Calu3 (cell line): ENCODE data around the gene CASP10. TPM values are rescaled to one million over a fixed set of nuclear protein-coding genes. Genes with fewer than 3 reads are reported as not detected.
A peak's percentile ranks its signal among the peaks of the same experiment; 100 is the strongest.
"Not testable (repeated sequence)": the region's sequence is repeated elsewhere in the genome, so short reads cannot be mapped to it uniquely, and the experiment has no call there.

Source experiments
- BruUV-seq: library from RNA; stranded (reverse); fragments of 400-500 nt; replicated peaks from 2 replicates; lab custom pipeline; 2021; lab: Mats Ljungman, UMichigan
- CTCF ChIA-PET: fragments of 300-600 bp; sonication (Branson Sonifier 250); formaldehyde crosslinking; loops from one replicate; lab custom pipeline; 2022; ENCODE audit warnings: antibody characterized with exemption; lab: Charles Lee
- DNase-seq: peaks from one replicate; pipeline ENCODE4 v3.0.0; 2022
- H3K27ac Mint-ChIP-seq: one replicate; pipeline ENCODE4 v1.8.0; 2022; ENCODE audit warnings: mixed read lengths; ENCODE audit not compliant: unreplicated experiment
- H3K27me3 Mint-ChIP-seq: one replicate; pipeline ENCODE4 v1.8.0; 2022; ENCODE audit warnings: mixed read lengths; ENCODE audit not compliant: unreplicated experiment
- H3K36me3 Mint-ChIP-seq: one replicate; pipeline ENCODE4 v1.8.0; 2022; ENCODE audit warnings: mild to moderate bottlenecking, moderate library complexity, mixed read lengths; ENCODE audit not compliant: insufficient read depth, unreplicated experiment
- H3K4me1 Mint-ChIP-seq: one replicate; pipeline ENCODE4 v1.8.0; 2022; ENCODE audit warnings: mild to moderate bottlenecking, low read depth, mixed read lengths; ENCODE audit not compliant: unreplicated experiment
- H3K4me3 Mint-ChIP-seq: one replicate; pipeline ENCODE4 v1.8.0; 2022; ENCODE audit warnings: mild to moderate bottlenecking, low read depth, moderate library complexity, mixed read lengths; ENCODE audit not compliant: unreplicated experiment
- H3K9me3 Mint-ChIP-seq: one replicate; pipeline ENCODE4 v1.8.0; 2022; ENCODE audit warnings: low read depth, mixed read lengths; ENCODE audit not compliant: unreplicated experiment
- CTCF ChIP-seq: fragments of 200-600 bp; IDR thresholded peaks from one replicate; pipeline ENCODE4 v1.8.0; 2022; ENCODE audit warnings: antibody characterized with exemption; ENCODE audit not compliant: unreplicated experiment
- intact Hi-C: fragments of 100-400 bp; cut with micrococcal nuclease; formaldehyde crosslinking; loops from one replicate; pipeline ENCODE4 v1.10.0; 2022; ENCODE audit not compliant: unreplicated experiment
- total RNA-seq: library from RNA; stranded (reverse); gene quantifications from 2 replicates; pipeline ENCODE4 v1.2.3, GENCODE V29; 2022

CASP10 gene
- total RNA-seq, 1 experiment from 2014 or later, result 21.4 TPM

- Mint-ChIP-seq H3K36me3 (peaks cover 74% of the 10 kb centered on the region), H3K4me3 (peak overlapping the region; percentile 93), H3K4me1 (peaks cover 27% of the 10 kb centered on the region), H3K27me3 (no peaks in the 10 kb centered on the region), H3K9me3 (peaks cover 6% of the 10 kb centered on the region), H3K27ac (peak overlapping the region; percentile 48)
- peak; percentile 72 for TF ChIP-seq CTCF
- DNase-seq, result peak; percentile 53
- BruUV-seq, result no TSS peak
- intact Hi-C loops, result loop anchor here (1.0 to 10.0 kb wide), 3 partner anchors 23 to 409 kb away; partner anchors contain the start of gene TMEM237
- CTCF ChIA-PET, result interaction anchor here (0.7 kb wide), 2 partner anchors 24 to 128 kb away, joined by 3 to 4 read pairs; partner anchors contain the start of gene CASP8
Observed at GRCh38 chr2:201235860-201236811, 53.2 kb downstream of the CASP10 start.

DNA sequence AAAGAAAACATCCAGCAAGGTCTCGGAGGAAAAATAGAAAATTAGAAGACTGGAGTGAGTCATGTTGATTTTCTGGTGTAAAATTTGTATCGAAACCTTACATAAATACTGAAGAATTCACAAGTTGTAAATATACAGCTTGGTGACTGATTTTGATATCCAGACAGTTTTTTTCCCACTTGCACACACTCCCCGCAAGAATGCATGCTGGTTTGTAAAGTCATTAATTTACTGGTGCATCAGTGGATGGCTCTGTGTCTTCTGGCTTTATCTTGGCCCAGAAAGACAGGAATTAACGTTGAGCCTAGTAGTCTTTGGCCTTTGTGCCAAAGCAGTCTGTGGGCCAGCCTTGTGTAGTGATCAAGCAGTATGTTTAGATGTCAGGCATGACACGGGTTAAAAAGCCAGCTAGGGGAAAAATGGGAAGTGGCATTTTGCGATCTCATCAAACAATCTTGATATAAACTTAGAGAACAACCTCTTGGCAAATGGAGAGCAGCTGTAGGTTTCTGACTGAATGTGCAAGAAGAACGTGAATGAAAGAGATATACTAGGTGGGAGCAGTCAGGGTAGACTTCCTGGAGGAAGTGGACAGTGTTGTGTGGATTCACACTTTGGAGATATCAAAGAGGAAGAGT lies 54.7 kb downstream of the CASP10 start:
- Mint-ChIP-seq H3K9me3 (peaks cover 7% of the 10 kb centered on the region), H3K4me3 (no peak overlapping the region), H3K36me3 (peaks cover 73% of the 10 kb centered on the region), H3K27me3 (no peaks in the 10 kb centered on the region), H3K4me1 (peaks cover 16% of the 10 kb centered on the region), H3K27ac (peak overlapping the region; percentile 5)
- no peak for TF ChIP-seq CTCF
- CTCF ChIA-PET, result no interaction called here
- intact Hi-C loops, result loop anchor here (2.0 to 10.0 kb wide), 2 partner anchors 21 to 407 kb away; partner anchors contain the start of gene TMEM237
- no TSS peak for BruUV-seq
- DNase-seq, result no peak

- CTCF ChIA-PET, H3K4me1 Mint-ChIP-seq, H3K27me3 Mint-ChIP-seq, H3K27ac Mint-ChIP-seq, BruUV-seq, H3K9me3 Mint-ChIP-seq, H3K4me3 Mint-ChIP-seq, DNase-seq: not testable (repeated sequence)
- H3K36me3 Mint-ChIP-seq, result peaks cover 66% of the 10 kb centered on the region
- intact Hi-C loops, result loop anchor here (10.0 kb wide), 1 partner anchor 405 kb away; the partner anchor contains the start of gene TMEM237
Observed at GRCh38 chr2:201239167-201239935, 56.4 kb downstream of the CASP10 start.

DNA sequence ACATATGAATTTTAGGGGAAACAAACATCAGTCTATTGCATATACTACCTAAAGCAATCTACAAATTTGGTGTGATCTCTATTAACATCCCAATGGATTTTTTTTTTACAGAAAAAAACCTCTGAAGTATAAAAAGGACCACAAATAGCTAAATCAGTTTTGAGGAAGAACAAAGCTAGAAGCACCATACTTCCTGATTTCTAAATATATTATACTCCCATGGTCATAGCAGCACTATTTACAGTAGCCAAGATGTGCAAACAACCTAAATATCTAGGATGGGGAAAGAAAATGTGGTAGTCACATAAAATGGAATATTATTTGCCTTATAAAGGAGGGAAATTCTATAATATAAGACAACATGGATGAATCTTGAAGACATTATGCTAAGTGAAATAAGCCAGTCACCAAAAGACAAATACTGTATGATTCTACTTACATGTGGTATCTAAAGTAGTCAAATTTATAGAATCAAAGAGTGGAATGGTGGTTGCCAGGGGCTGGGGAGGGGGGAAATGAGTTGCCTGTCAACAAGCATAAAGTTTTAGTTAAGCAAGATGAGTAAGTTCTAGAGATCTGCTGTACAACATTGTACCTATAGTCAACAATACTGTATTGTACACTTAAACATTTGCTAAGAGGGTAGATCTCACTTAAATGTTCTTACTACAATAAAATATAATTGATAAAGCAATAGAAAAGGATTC lies 59.8 kb downstream of the CASP10 start:
- no TSS peak for BruUV-seq

More for the DNA sequence above, 59.8 kb downstream of the CASP10 start:
- Mint-ChIP-seq H3K4me3 (no peak overlapping the region), H3K27me3 (no peaks in the 10 kb centered on the region), H3K27ac (no peak overlapping the region), H3K4me1 (peaks cover 7% of the 10 kb centered on the region), H3K36me3 (peaks cover 56% of the 10 kb centered on the region), H3K9me3 (peaks cover 7% of the 10 kb centered on the region)
- CTCF ChIA-PET, result no interaction called here
- intact Hi-C loops, result no loop called here
- DNase-seq, result no peak
- no peak for TF ChIP-seq CTCF
